WTC11 (cell line): ENCODE measurements around the gene KLHDC4.

Experiments
- ARID4B ChIP-seq: sonication (generic); formaldehyde crosslinking; IDR thresholded peaks from 2 replicates; pipeline ENCODE4 v1.8.0; 2023; ENCODE audit warnings: missing genetic modification reagents, mild to moderate bottlenecking, borderline replicate concordance
- CREB1 ChIP-seq: sonication (generic); formaldehyde crosslinking; IDR thresholded peaks from 2 replicates; pipeline ENCODE4 v1.8.0; 2023; ENCODE audit warnings: mild to moderate bottlenecking, missing genetic modification reagents
- CTCF ChIP-seq: fragments of 200-600 bp; IDR thresholded peaks from 2 replicates; pipeline ENCODE4 v1.8.0; 2022; ENCODE audit warnings: antibody characterized with exemption
- JUN ChIP-seq: sonication (generic); formaldehyde crosslinking; IDR thresholded peaks from 2 replicates; pipeline ENCODE4 v1.8.0; 2023; ENCODE audit warnings: mild to moderate bottlenecking, missing genetic modification reagents
- STAT6 ChIP-seq: sonication (generic); formaldehyde crosslinking; conservative IDR thresholded peaks from 2 replicates; pipeline ENCODE4 v1.8.1; 2023; ENCODE audit warnings: mild to moderate bottlenecking, low read depth, missing genetic modification reagents, moderate library complexity
- ZNF121 ChIP-seq: sonication (generic); formaldehyde crosslinking; IDR thresholded peaks from 2 replicates; pipeline ENCODE4 v1.8.0; 2023; ENCODE audit warnings: missing genetic modification reagents
- ZNF317 ChIP-seq: sonication (generic); formaldehyde crosslinking; IDR thresholded peaks from 2 replicates; pipeline ENCODE4 v1.8.1; 2023; ENCODE audit warnings: low read depth, mild to moderate bottlenecking, moderate library complexity, missing genetic modification reagents, borderline replicate concordance

- TF ChIP-seq CTCF (no peak), STAT6 (CRISPR knock-in tag) (no peak), CREB1 (no peak), JUN (CRISPR knock-in tag) (no peak), ARID4B (CRISPR knock-in tag) (no peak), ZNF317 (CRISPR knock-in tag) (no peak), ZNF121 (no peak)
These were observed 30.3 kb downstream of the KLHDC4 start for GRCh38 chr16:87735270-87736007.
